Skeletal muscle satellite cell (primary cell): ENCODE results near the gene IDH3G.
"Not testable (repeated sequence)": the region's sequence is repeated elsewhere in the genome, so short reads cannot be mapped to it uniquely, and the experiment has no call there.

ENCODE experiments used
- H3K27me3 ChIP-seq: 2 replicates; pipeline ENCODE4 v1.7.0; 2013; ENCODE audit warnings: low read length; ENCODE audit not compliant: control insufficient read depth, insufficient read depth
- H3K36me3 ChIP-seq: 2 replicates; pipeline ENCODE4 v1.7.0; 2013; ENCODE audit warnings: mild to moderate bottlenecking, control low read depth, low read length; ENCODE audit not compliant: insufficient read depth
- H3K4me1 ChIP-seq: 2 replicates; pipeline ENCODE4 v1.7.0; 2013; ENCODE audit warnings: low read length; ENCODE audit not compliant: control insufficient read depth, insufficient read depth
- H3K4me2 ChIP-seq: 2 replicates; pipeline ENCODE4 v1.7.0; 2013; ENCODE audit warnings: mild to moderate bottlenecking, low read length
- H3K4me3 ChIP-seq: 2 replicates; pipeline ENCODE4 v1.7.0; 2013; ENCODE audit warnings: low read length
- H3K9ac ChIP-seq: 2 replicates; pipeline ENCODE4 v1.7.0; 2013; ENCODE audit warnings: mild to moderate bottlenecking, low read depth, low read length, moderate library complexity
- H3K9me3 ChIP-seq: replicated peaks from 2 replicates; pipeline ENCODE4 v1.7.0; 2013; ENCODE audit warnings: mild to moderate bottlenecking, control low read depth, low read length

IDH3G gene

GRCh38 chrX:153827016-153827415 is 32.8 kb upstream of the IDH3G start:
- Histone ChIP-seq H3K9me3 (no peaks in the 10 kb centered on the region), H3K4me3 (no peak overlapping the region), H3K9ac (no peak overlapping the region), H3K36me3 (no peaks in the 10 kb centered on the region), H3K27me3 (peaks cover 29% of the 10 kb centered on the region), H3K4me2 (no peak overlapping the region), H3K4me1 (no peaks in the 10 kb centered on the region)

GRCh38 chrX:153825042-153825441 is 30.9 kb upstream of the IDH3G start:
- Histone ChIP-seq H3K27me3 (peaks cover 22% of the 10 kb centered on the region), H3K36me3 (no peaks in the 10 kb centered on the region), H3K4me1 (no peaks in the 10 kb centered on the region), H3K4me2 (no peak overlapping the region), H3K9me3 (no peaks in the 10 kb centered on the region), H3K9ac (no peak overlapping the region), H3K4me3 (no peak overlapping the region)

- Histone ChIP-seq H3K9ac (no peak overlapping the region), H3K4me2 (no peak overlapping the region), H3K4me3 (no peak overlapping the region), H3K4me1 (no peaks in the 10 kb centered on the region), H3K9me3 (no peaks in the 10 kb centered on the region), H3K27me3 (peaks cover 20% of the 10 kb centered on the region), H3K36me3 (no peaks in the 10 kb centered on the region)
Observed at GRCh38 chrX:153824348-153824747, 30.2 kb upstream of the IDH3G start.

- Histone ChIP-seq H3K9me3 (no peaks in the 10 kb centered on the region), H3K4me3 (no peak overlapping the region), H3K4me1 (no peaks in the 10 kb centered on the region), H3K36me3 (no peaks in the 10 kb centered on the region), H3K4me2 (no peak overlapping the region), H3K27me3 (peaks cover 5% of the 10 kb centered on the region), H3K9ac (no peak overlapping the region)
Observed at GRCh38 chrX:153821066-153821465, 26.9 kb upstream of the IDH3G start.

GRCh38 chrX:153820601-153821000 is 26.4 kb upstream of the IDH3G start:
- H3K27me3 ChIP-seq = peaks cover 5% of the 10 kb centered on the region
- no peak overlapping the region for H3K4me2 ChIP-seq
- no peak overlapping the region for H3K4me3 ChIP-seq
- H3K9me3 ChIP-seq = no peaks in the 10 kb centered on the region
- no peaks in the 10 kb centered on the region for H3K36me3 ChIP-seq
- H3K4me1 ChIP-seq = no peaks in the 10 kb centered on the region
- no peak overlapping the region for H3K9ac ChIP-seq

GRCh38 chrX:153819384-153820040 is 25.3 kb upstream of the IDH3G start:
- no peaks in the 10 kb centered on the region for H3K4me1 ChIP-seq
- no peaks in the 10 kb centered on the region for H3K9me3 ChIP-seq
- no peaks in the 10 kb centered on the region for H3K27me3 ChIP-seq
- peak overlapping the region; percentile 77 for H3K4me2 ChIP-seq
- peak overlapping the region; percentile 49 for H3K4me3 ChIP-seq
- H3K36me3 ChIP-seq = no peaks in the 10 kb centered on the region
- no peak overlapping the region for H3K9ac ChIP-seq

GRCh38 chrX:153818571-153819383 is 24.6 kb upstream of the IDH3G start:
- no peaks in the 10 kb centered on the region for H3K36me3 ChIP-seq
- no peak overlapping the region for H3K9ac ChIP-seq
- H3K9me3 ChIP-seq = no peaks in the 10 kb centered on the region
- no peaks in the 10 kb centered on the region for H3K4me1 ChIP-seq
- H3K4me2 ChIP-seq = peak overlapping the region; percentile 77
- peak overlapping the region; percentile 49 for H3K4me3 ChIP-seq
- no peaks in the 10 kb centered on the region for H3K27me3 ChIP-seq

GRCh38 chrX:153818064-153818463 is 23.9 kb upstream of the IDH3G start:
- not testable (repeated sequence) for H3K4me1 ChIP-seq, H3K27me3 ChIP-seq, H3K36me3 ChIP-seq, H3K9ac ChIP-seq, H3K4me2 ChIP-seq, H3K9me3 ChIP-seq, H3K4me3 ChIP-seq

GRCh38 chrX:153816831-153817690 is 22.9 kb upstream of the IDH3G start:
- no peaks in the 10 kb centered on the region for H3K27me3 ChIP-seq
- no peak overlapping the region for H3K9ac ChIP-seq
- H3K36me3 ChIP-seq = no peaks in the 10 kb centered on the region
- no peak overlapping the region for H3K4me3 ChIP-seq
- H3K9me3 ChIP-seq = no peaks in the 10 kb centered on the region
- no peak overlapping the region for H3K4me2 ChIP-seq
- no peaks in the 10 kb centered on the region for H3K4me1 ChIP-seq

GRCh38 chrX:153814591-153815315 is 20.6 kb upstream of the IDH3G start:
- H3K4me3 ChIP-seq = no peak overlapping the region
- no peak overlapping the region for H3K4me2 ChIP-seq
- H3K9me3 ChIP-seq = no peaks in the 10 kb centered on the region
- no peaks in the 10 kb centered on the region for H3K27me3 ChIP-seq
- no peaks in the 10 kb centered on the region for H3K4me1 ChIP-seq
- no peak overlapping the region for H3K9ac ChIP-seq
- no peaks in the 10 kb centered on the region for H3K36me3 ChIP-seq

- Histone ChIP-seq H3K9me3 (no peaks in the 10 kb centered on the region), H3K4me2 (no peak overlapping the region), H3K4me3 (no peak overlapping the region), H3K9ac (no peak overlapping the region), H3K36me3 (no peaks in the 10 kb centered on the region), H3K27me3 (no peaks in the 10 kb centered on the region), H3K4me1 (no peaks in the 10 kb centered on the region)
Observed at GRCh38 chrX:153813161-153813560, 19.0 kb upstream of the IDH3G start.
